IMR-90 (cell line): Measurements from ENCODE around the gene CHMP1A. TPM values are rescaled to one million over a fixed set of nuclear protein-coding genes. Genes with fewer than 3 reads are reported as not detected.

Experiments used
- ATAC-seq: fragments of 200-7000 bp; cut with Tn5 transposase; 2 replicates; pipeline ENCODE4 v1.9.1; 2020; ENCODE audit warnings: low read depth, mild to moderate bottlenecking, moderate library complexity
- BruUV-seq: library from RNA; stranded (reverse); fragments of 400-500 nt; replicated peaks from 2 replicates; lab custom pipeline; 2021; lab: Mats Ljungman, UMichigan
- CTCF ChIA-PET: fragments of 300-600 bp; formaldehyde crosslinking; extraction: SDS; loops from one replicate; lab custom pipeline; 2021; ENCODE audit warnings: antibody characterized with exemption; lab: Yijun Ruan, JAX
- POLR2A ChIA-PET: fragments of 300-600 bp; sonication (Branson Sonifier 250); formaldehyde crosslinking; loops from one replicate; lab custom pipeline; 2022; ENCODE audit warnings: antibody characterized with exemption; ENCODE audit not compliant: unreplicated experiment; lab: Charles Lee
- DNase-seq: peaks from one replicate; pipeline ENCODE4 v3.0.0; 2013
- H2AFZ ChIP-seq: replicated peaks from 2 replicates; pipeline ENCODE3; 2013; ENCODE audit warnings: low read length, mild to moderate bottlenecking; ENCODE audit not compliant: poor library complexity
- H2AK5ac ChIP-seq: 2 replicates; pipeline ENCODE4 v1.6.1; 2013; ENCODE audit warnings: low read depth, low read length, inconsistent platforms
- H2AK9ac ChIP-seq: replicated peaks from 2 replicates; pipeline ENCODE3; 2013; ENCODE audit warnings: mild to moderate bottlenecking, low read depth, low read length, moderate library complexity; ENCODE audit not compliant: poor library complexity
- H2BK120ac ChIP-seq: 2 replicates; pipeline ENCODE4 v1.6.1; 2013; ENCODE audit warnings: low read depth, low read length, inconsistent platforms
- H2BK15ac ChIP-seq: 3 replicates; pipeline ENCODE4 v1.6.1; 2013; ENCODE audit warnings: low read depth, low read length, inconsistent platforms
- H2BK20ac ChIP-seq: 2 replicates; pipeline ENCODE4 v1.6.1; 2013; ENCODE audit warnings: low read depth, mild to moderate bottlenecking, inconsistent platforms, low read length, moderate library complexity
- H2BK5ac ChIP-seq: 2 replicates; pipeline ENCODE4 v1.6.1; 2013; ENCODE audit warnings: mild to moderate bottlenecking, low read depth, low read length, inconsistent platforms; ENCODE audit not compliant: poor library complexity, severe bottlenecking
- H3K14ac ChIP-seq: replicated peaks from 2 replicates; pipeline ENCODE4 v1.6.1; 2013; ENCODE audit warnings: low read depth, low read length, inconsistent platforms
- H3K18ac ChIP-seq: 2 replicates; pipeline ENCODE4 v1.6.1; 2013; ENCODE audit warnings: low read depth, low read length, control low read depth
- H3K23ac ChIP-seq: 2 replicates; pipeline ENCODE4 v1.6.1; 2013; ENCODE audit warnings: low read depth, low read length, inconsistent platforms
- H3K27ac ChIP-seq: 2 replicates; pipeline ENCODE4 v1.5.1; 2013; ENCODE audit warnings: mild to moderate bottlenecking, control low read depth, low read length; ENCODE audit not compliant: insufficient read depth
- H3K27me3 ChIP-seq: 2 replicates; pipeline ENCODE4 v1.6.1; 2013; ENCODE audit warnings: low read length; ENCODE audit not compliant: control insufficient read depth, insufficient read depth
- H3K36me3 ChIP-seq: 2 replicates; pipeline ENCODE4 v1.6.1; 2013; ENCODE audit warnings: low read length, mixed read lengths; ENCODE audit not compliant: control insufficient read depth, insufficient read depth
- H3K4ac ChIP-seq: 2 replicates; pipeline ENCODE4 v1.6.1; 2013; ENCODE audit warnings: low read depth, low read length, inconsistent platforms
- H3K4me1 ChIP-seq: 2 replicates; pipeline ENCODE4 v1.6.1; 2013; ENCODE audit warnings: low read length, mixed read lengths; ENCODE audit not compliant: control insufficient read depth, insufficient read depth
- H3K4me2 ChIP-seq: 2 replicates; pipeline ENCODE4 v1.6.1; 2013; ENCODE audit warnings: low read depth, mild to moderate bottlenecking, control low read depth, low read length, moderate library complexity
- H3K4me3 ChIP-seq: 2 replicates; pipeline ENCODE4 v1.5.1; 2013; ENCODE audit warnings: low read depth, mild to moderate bottlenecking, control low read depth, low read length, moderate library complexity; ENCODE audit not compliant: insufficient read depth
- H3K56ac ChIP-seq: 2 replicates; pipeline ENCODE4 v1.6.1; 2013; ENCODE audit warnings: low read length, inconsistent platforms; ENCODE audit not compliant: insufficient read depth; ENCODE audit errors: extremely low read depth
- H3K79me1 ChIP-seq, 2 experiments: 2 replicates each; pipeline ENCODE4 v1.6.1; 2013; ENCODE audit warnings: low read length in 2 of 2, inconsistent platforms in 1 of 2, low read depth in 1 of 2
- H3K9ac ChIP-seq: 2 replicates; pipeline ENCODE4 v1.6.1; 2013; ENCODE audit warnings: low read depth, low read length, control low read depth
- H3K9me1 ChIP-seq: 2 replicates; pipeline ENCODE4 v1.6.1; 2013; ENCODE audit warnings: low read length, inconsistent platforms; ENCODE audit not compliant: insufficient read depth
- H3K9me3 ChIP-seq: 2 replicates; pipeline ENCODE4 v1.6.1; 2013; ENCODE audit warnings: low read length; ENCODE audit not compliant: control insufficient read depth, insufficient read depth
- H4K20me1 ChIP-seq: 2 replicates; pipeline ENCODE4 v1.6.1; 2013; ENCODE audit warnings: low read length, inconsistent platforms; ENCODE audit not compliant: insufficient read depth
- H4K5ac ChIP-seq: 2 replicates; pipeline ENCODE4 v1.6.1; 2013; ENCODE audit warnings: mild to moderate bottlenecking, low read depth, low read length, control low read depth
- H4K8ac ChIP-seq, 2 experiments: 2 replicates each; pipeline ENCODE4 v1.6.1; 2013; ENCODE audit warnings: low read depth in 2 of 2, low read length in 2 of 2, control low read depth in 1 of 2, inconsistent platforms in 1 of 2
- H4K91ac ChIP-seq: 2 replicates; pipeline ENCODE4 v1.6.1; 2013; ENCODE audit warnings: low read depth, low read length, inconsistent platforms; ENCODE audit not compliant: insufficient read depth
- BHLHE40 ChIP-seq: fragments of 150-350 bp; IDR thresholded peaks from 2 replicates; pipeline ENCODE4 v1.6.1; 2016; ENCODE audit warnings: mild to moderate bottlenecking, low read depth, low read length
- CEBPB ChIP-seq: IDR thresholded peaks from 2 replicates; pipeline ENCODE4 v1.6.1; 2012; ENCODE audit warnings: low read depth, low read length, improper control_type of control experiment
- FOS ChIP-seq: fragments of 150-350 bp; IDR thresholded peaks from 2 replicates; pipeline ENCODE4 v1.6.1; 2016; ENCODE audit warnings: low read depth, low read length
- MAFK ChIP-seq: IDR thresholded peaks from 2 replicates; pipeline ENCODE4 v1.6.1; 2012; ENCODE audit warnings: low read depth, low read length, improper control_type of control experiment
- MAZ ChIP-seq: IDR thresholded peaks from 2 replicates; pipeline ENCODE4 v1.6.1; 2012; ENCODE audit warnings: low read depth, mild to moderate bottlenecking, low read length, improper control_type of control experiment, moderate library complexity, borderline replicate concordance
- MXI1 ChIP-seq: IDR thresholded peaks from 2 replicates; pipeline ENCODE4 v1.6.1; 2012; ENCODE audit warnings: low read depth, mild to moderate bottlenecking, low read length, moderate library complexity, borderline replicate concordance
- WGBS, 2 experiments: methylation state at CpG; one replicate each; pipeline versions ENCODE4 v1.1.5 to v1.1.7; 2013; ENCODE audit warnings: missing lambda C conversion rate in 2 of 2; ENCODE audit not compliant: insufficient read length in 1 of 2; ENCODE audit errors: extremely low coverage in 2 of 2; 5-methylcytosine and 5-hydroxymethylcytosine counted together
- dilution Hi-C: fragments of 300-500 bp; cut with HindIII; formaldehyde crosslinking; loops from one replicate; pipeline ENCODE4 v1.14.3; 2018; ENCODE audit warnings: low sequenced_read_pairs; ENCODE audit not compliant: unreplicated experiment
- in situ Hi-C: fragments of 300-500 bp; cut with MboI; formaldehyde crosslinking; loops from 3 replicates; pipeline ENCODE4 v1.14.3; 2019; ENCODE audit warnings: low sequenced_read_pairs, inconsistent platforms, mixed read lengths
- intact Hi-C: fragments of 100-400 bp; cut with micrococcal nuclease; formaldehyde crosslinking; loops from 2 replicates; pipeline ENCODE4 v1.10.0; 2022
- polyA plus RNA-seq, 3 experiments: library from polyadenylated mRNA; depleted of rRNA; stranded (reverse); fragments of >200 nt; gene quantifications; 2 replicates each; pipeline ENCODE4 v1.2.3, GENCODE V29; 2012; ENCODE audit warnings: low replicate concordance in 1 of 3
- total RNA-seq: library from RNA; depleted of rRNA; stranded (reverse); fragments of >200 nt; gene quantifications from 2 replicates; pipeline ENCODE4 v1.2.3, GENCODE V29; 2012
- TF ChIP-seq, protein P1 (sequence below): fragments of 150-350 bp; IDR thresholded peaks from 2 replicates; pipeline ENCODE4 v1.6.1; 2017; ENCODE audit warnings: mild to moderate bottlenecking, antibody characterized with exemption, low read length, low read depth

CHMP1A gene
- total and polyA plus RNA-seq, 2 of the 4 experiments (the other 2 are of a cell fraction): 97.3 to 99.8 TPM

DNA sequence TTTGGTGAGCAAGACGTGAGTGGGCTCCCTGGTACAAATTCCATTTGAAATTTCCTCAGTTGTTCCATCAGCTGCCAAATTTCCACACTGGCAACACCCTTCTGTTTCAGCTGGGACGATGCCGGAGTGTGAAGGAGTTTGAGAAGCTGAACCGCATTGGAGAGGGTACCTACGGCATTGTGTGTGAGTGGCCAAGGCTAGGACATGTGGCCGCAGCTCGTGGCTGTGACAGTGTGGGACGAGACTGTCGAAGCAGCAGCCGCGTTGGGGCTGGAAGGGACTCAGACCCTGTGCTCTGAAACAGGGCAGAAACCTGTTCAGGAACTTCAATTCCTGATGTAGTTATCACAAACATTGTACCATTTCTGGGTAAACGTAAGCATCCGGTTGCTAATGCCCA is 31.6 kb upstream of the CHMP1A start:
- H3K23ac ChIP-seq: no peak overlapping the region
- H3K4ac ChIP-seq: no peak overlapping the region
- no peak overlapping the region for H3K9ac ChIP-seq
- ChIA-PET POLR2A (no interaction called here), CTCF (interaction anchor here (1.5 kb wide), 1 partner anchor 11 kb away, joined by 4 read pairs; no protein-coding TSS in a partner anchor)
- peaks cover 28 to 36% of the 10 kb centered on the region in 2 experiments for H3K79me1 ChIP-seq
- no peak overlapping the region for H3K18ac ChIP-seq
- no peak overlapping the region for H4K91ac ChIP-seq
- H2BK15ac ChIP-seq: no peak overlapping the region
- H3K4me3 ChIP-seq: no peak overlapping the region
- H4K8ac ChIP-seq: no peak overlapping the region
- H2AK9ac ChIP-seq: no peak overlapping the region
- 97% methylated on average over 10 of the region's 13 CpGs; no CpG with 5 or more reads in 1 of the 2 experiments for WGBS, 2 experiments
- no peak overlapping the region for H3K4me2 ChIP-seq
- peaks cover 6% of the 10 kb centered on the region; the same call in 1 of the 2 replicates for H3K9me1 ChIP-seq
- TF ChIP-seq, protein P1, sequence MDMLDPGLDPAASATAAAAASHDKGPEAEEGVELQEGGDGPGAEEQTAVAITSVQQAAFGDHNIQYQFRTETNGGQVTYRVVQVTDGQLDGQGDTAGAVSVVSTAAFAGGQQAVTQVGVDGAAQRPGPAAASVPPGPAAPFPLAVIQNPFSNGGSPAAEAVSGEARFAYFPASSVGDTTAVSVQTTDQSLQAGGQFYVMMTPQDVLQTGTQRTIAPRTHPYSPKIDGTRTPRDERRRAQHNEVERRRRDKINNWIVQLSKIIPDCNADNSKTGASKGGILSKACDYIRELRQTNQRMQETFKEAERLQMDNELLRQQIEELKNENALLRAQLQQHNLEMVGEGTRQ: no peak
- no peak for TF ChIP-seq MAZ
- TF ChIP-seq MAFK: no peak
- no peak for TF ChIP-seq CEBPB
- no peak for TF ChIP-seq BHLHE40
- TF ChIP-seq FOS: no peak
- no peak for TF ChIP-seq MXI1
- no peak overlapping the region for H3K56ac ChIP-seq
- no peak overlapping the region for H2BK120ac ChIP-seq
- in situ Hi-C loops: no loop called here
- H2AK5ac ChIP-seq: no peak overlapping the region
- H4K5ac ChIP-seq: no peak overlapping the region
- no peak overlapping the region for H2BK20ac ChIP-seq
- intact Hi-C loops: no loop called here
- peaks cover 3% of the 10 kb centered on the region for H3K4me1 ChIP-seq
- H3K27ac ChIP-seq: no peak overlapping the region
- H3K36me3 ChIP-seq: peaks cover 35% of the 10 kb centered on the region
- peaks cover 3% of the 10 kb centered on the region; the same call in 1 of the 2 replicates for H3K9me3 ChIP-seq
- H3K27me3 ChIP-seq: no peaks in the 10 kb centered on the region
- BruUV-seq: no TSS peak
- ATAC-seq (no peak), DNase-seq (no peak)
- dilution Hi-C loops: no loop called here
- H3K14ac ChIP-seq: no peak overlapping the region
- H2AFZ ChIP-seq: no peak overlapping the region
- H4K20me1 ChIP-seq: peaks cover 4% of the 10 kb centered on the region
- no peak overlapping the region for H2BK5ac ChIP-seq
